K562 (cell line): ENCODE results near the gene ELL3.

Experiments
- CTCF ChIP-seq, 3 experiments: IDR thresholded peaks in 2 of 3; conservative IDR thresholded peaks in 1 of 3; 2 replicates each; pipeline ENCODE4 v1.5.1; 2011 to 2012; ENCODE audit warnings: low read length in 3 of 3, mild to moderate bottlenecking in 3 of 3, control low read depth in 2 of 3, improper control_type of control experiment in 1 of 3, inconsistent platforms in 1 of 3, low read depth in 1 of 3, mixed read lengths in 1 of 3, moderate library complexity in 1 of 3; ENCODE audit not compliant: insufficient read depth in 2 of 3
- ETS2 ChIP-seq: IDR thresholded peaks from 2 replicates; pipeline ENCODE4 v1.6.1; 2016; ENCODE audit warnings: borderline replicate concordance, missing genetic modification characterization, mild to moderate bottlenecking, moderate library complexity, missing compliant biosample characterization; ENCODE audit not compliant: poor library complexity, severe bottlenecking
- ETV6 ChIP-seq, 3 experiments: fragments of 150-350 bp in 1 of 3; sonication (generic) in 1 of 3; formaldehyde crosslinking in 1 of 3; IDR thresholded peaks; 2 replicates each; pipeline versions ENCODE4 v1.6.1 to v1.8.0; 2014 to 2022; ENCODE audit warnings: borderline replicate concordance in 2 of 3, low read depth in 2 of 3, antibody characterized with exemption in 1 of 3, low read length in 1 of 3, mild to moderate bottlenecking in 1 of 3, missing genetic modification reagents in 1 of 3
- MAFK ChIP-seq: IDR thresholded peaks from 2 replicates; pipeline ENCODE4 v1.6.1; 2011; ENCODE audit warnings: low read length, improper control_type of control experiment
- MYNN ChIP-seq, 2 experiments: sonication (generic); formaldehyde crosslinking in 1 of 2; IDR thresholded peaks; 2 replicates each; pipeline versions ENCODE4 v1.5.0 to v1.6.1; 2016 to 2020; ENCODE audit warnings: antibody characterized with exemption in 1 of 2, missing genetic modification reagents in 1 of 2
- RAD21 ChIP-seq, 2 experiments: fragments of 250-450 bp in 1 of 2; fragments of 450-650 bp in 1 of 2; sonication (Bioruptor Pico) in 1 of 2; formaldehyde crosslinking in 1 of 2; IDR thresholded peaks in 1 of 2; conservative IDR thresholded peaks in 1 of 2; 2 replicates each; pipeline versions ENCODE4 v1.4.0 to v1.8.0; 2020 to 2022; ENCODE audit warnings: mild to moderate bottlenecking in 2 of 2, moderate library complexity in 1 of 2
- RHOXF2B ChIP-seq: fragments of 250-450 bp; sonication (Bioruptor Pico); conservative IDR thresholded peaks from 2 replicates; pipeline ENCODE4 v1.5.1; 2021
- TARDBP ChIP-seq: fragments of 450-650 bp; IDR thresholded peaks from 2 replicates; pipeline ENCODE4 v1.6.1; 2016
- TCF7 ChIP-seq: sonication (generic); IDR thresholded peaks from 2 replicates; pipeline ENCODE4 v1.6.1; 2016; ENCODE audit warnings: antibody characterized with exemption, borderline replicate concordance
- TEAD2 ChIP-seq: fragments of 450-650 bp; IDR thresholded peaks from 2 replicates; pipeline ENCODE4 v1.6.1; 2016; ENCODE audit warnings: missing genetic modification characterization, control low read depth, missing compliant biosample characterization
- U2AF2 ChIP-seq: fragments of 200-400 bp; formaldehyde crosslinking; optimal IDR thresholded peaks from 2 replicates; pipeline ENCODE3; 2017; ENCODE audit warnings: low read depth, mild to moderate bottlenecking, low read length
- ZSCAN29 ChIP-seq: fragments of 450-650 bp; IDR thresholded peaks from 2 replicates; pipeline ENCODE4 v1.6.1; 2017
- TF ChIP-seq, protein P1 (sequence below), 2 experiments: fragments of 450-650 bp; formaldehyde crosslinking in 1 of 2; IDR thresholded peaks; 2 replicates each; pipeline versions ENCODE4 v1.4.0 to v1.6.1; 2014 to 2020; ENCODE audit warnings: mild to moderate bottlenecking in 2 of 2, borderline replicate concordance in 1 of 2, low read depth in 1 of 2
- TF ChIP-seq, protein P2 (sequence below), 2 experiments: IDR thresholded peaks; 2 replicates each; pipeline ENCODE4 v1.6.1; 2011; ENCODE audit warnings: borderline replicate concordance in 1 of 2, control low read depth in 1 of 2, low read depth in 1 of 2, low read length in 1 of 2, mild to moderate bottlenecking in 1 of 2, mixed read lengths in 1 of 2, moderate library complexity in 1 of 2; ENCODE audit not compliant: insufficient read depth in 1 of 2, insufficient read length in 1 of 2, poor library complexity in 1 of 2, severe bottlenecking in 1 of 2; ENCODE audit errors: extremely low read depth in 1 of 2

DNA sequence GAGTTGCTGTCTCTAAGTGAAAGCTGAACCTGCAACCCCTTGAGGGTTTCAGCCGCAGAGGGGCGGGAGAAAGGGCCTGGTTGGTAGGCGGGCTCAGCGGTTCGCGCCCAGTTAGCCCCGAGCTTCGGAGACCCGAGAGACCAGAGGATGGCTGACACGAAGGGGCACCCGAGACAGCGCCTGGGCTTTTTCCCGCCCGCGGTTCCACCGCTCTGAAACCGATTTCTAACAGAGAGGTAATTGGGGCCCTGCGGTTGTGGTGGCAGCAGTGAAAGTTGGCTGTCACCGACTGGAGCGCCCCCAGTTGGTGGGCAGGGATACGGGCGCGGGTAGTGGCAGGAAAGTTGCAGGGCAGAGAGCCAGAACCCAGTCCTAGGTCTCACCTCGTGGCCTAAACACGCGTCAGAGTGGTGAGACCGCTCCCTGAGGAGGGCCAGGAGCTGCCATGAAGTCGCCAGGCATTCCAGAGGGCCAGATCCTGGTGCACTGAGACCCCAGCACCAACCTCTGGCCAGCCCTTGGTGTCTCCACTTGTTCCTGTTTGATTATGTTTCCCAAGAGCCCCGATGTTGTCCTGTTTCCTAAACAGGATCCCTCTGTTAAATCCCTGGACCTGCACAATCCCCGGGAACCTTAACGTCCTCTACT lies 625 bp upstream of the ELL3 start:
- TF ChIP-seq RAD21 (CRISPR knock-in tag; conservative IDR thresholded peaks at IDR 0.05 in 1 of 2, IDR thresholded peaks at IDR 0.05 in 1 of 2) = no peak
- TF ChIP-seq, protein P1, sequence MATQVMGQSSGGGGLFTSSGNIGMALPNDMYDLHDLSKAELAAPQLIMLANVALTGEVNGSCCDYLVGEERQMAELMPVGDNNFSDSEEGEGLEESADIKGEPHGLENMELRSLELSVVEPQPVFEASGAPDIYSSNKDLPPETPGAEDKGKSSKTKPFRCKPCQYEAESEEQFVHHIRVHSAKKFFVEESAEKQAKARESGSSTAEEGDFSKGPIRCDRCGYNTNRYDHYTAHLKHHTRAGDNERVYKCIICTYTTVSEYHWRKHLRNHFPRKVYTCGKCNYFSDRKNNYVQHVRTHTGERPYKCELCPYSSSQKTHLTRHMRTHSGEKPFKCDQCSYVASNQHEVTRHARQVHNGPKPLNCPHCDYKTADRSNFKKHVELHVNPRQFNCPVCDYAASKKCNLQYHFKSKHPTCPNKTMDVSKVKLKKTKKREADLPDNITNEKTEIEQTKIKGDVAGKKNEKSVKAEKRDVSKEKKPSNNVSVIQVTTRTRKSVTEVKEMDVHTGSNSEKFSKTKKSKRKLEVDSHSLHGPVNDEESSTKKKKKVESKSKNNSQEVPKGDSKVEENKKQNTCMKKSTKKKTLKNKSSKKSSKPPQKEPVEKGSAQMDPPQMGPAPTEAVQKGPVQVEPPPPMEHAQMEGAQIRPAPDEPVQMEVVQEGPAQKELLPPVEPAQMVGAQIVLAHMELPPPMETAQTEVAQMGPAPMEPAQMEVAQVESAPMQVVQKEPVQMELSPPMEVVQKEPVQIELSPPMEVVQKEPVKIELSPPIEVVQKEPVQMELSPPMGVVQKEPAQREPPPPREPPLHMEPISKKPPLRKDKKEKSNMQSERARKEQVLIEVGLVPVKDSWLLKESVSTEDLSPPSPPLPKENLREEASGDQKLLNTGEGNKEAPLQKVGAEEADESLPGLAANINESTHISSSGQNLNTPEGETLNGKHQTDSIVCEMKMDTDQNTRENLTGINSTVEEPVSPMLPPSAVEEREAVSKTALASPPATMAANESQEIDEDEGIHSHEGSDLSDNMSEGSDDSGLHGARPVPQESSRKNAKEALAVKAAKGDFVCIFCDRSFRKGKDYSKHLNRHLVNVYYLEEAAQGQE (IDR thresholded peaks at IDR 0.05; ENCODE audit: borderline replicate concordance) = no peak
- TF ChIP-seq, protein P1 (CRISPR knock-in tag; IDR thresholded peaks at IDR 0.05; ENCODE audit: low read depth) = no peak
- TF ChIP-seq ETS2 = no peak
- no peak for TF ChIP-seq TCF7
- no peak for TF ChIP-seq U2AF2
- TF ChIP-seq MYNN (IDR thresholded peaks at IDR 0.05) = no peak
- no peak for TF ChIP-seq MYNN (CRISPR knock-in tag; IDR thresholded peaks at IDR 0.05)
- TF ChIP-seq TARDBP = no peak
- peak; percentile 39 to 61 (median 41); a peak in 5 of 6 replicates for TF ChIP-seq CTCF (IDR thresholded peaks at IDR 0.05 in 2 of 3, conservative IDR thresholded peaks at IDR 0.05 in 1 of 3; ENCODE audit: insufficient read depth in 2 of 3, low read depth in 1 of 3, low read length in 3 of 3)
- no peak for TF ChIP-seq ETV6 (IDR thresholded peaks at IDR 0.05; ENCODE audit: borderline replicate concordance in 1 of 2, low read depth in 2 of 2, low read length in 1 of 2)
- no peak for TF ChIP-seq ETV6 (CRISPR knock-in tag; IDR thresholded peaks at IDR 0.05; ENCODE audit: borderline replicate concordance)
- no peak for TF ChIP-seq MAFK
- TF ChIP-seq RHOXF2B (CRISPR knock-in tag) = no peak
- no peak for TF ChIP-seq TEAD2 (tag)
- TF ChIP-seq ZSCAN29 = no peak
- TF ChIP-seq, protein P2, sequence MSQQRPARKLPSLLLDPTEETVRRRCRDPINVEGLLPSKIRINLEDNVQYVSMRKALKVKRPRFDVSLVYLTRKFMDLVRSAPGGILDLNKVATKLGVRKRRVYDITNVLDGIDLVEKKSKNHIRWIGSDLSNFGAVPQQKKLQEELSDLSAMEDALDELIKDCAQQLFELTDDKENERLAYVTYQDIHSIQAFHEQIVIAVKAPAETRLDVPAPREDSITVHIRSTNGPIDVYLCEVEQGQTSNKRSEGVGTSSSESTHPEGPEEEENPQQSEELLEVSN (IDR thresholded peaks at IDR 0.05; ENCODE audit: borderline replicate concordance in 1 of 2, extremely low read depth in 1 of 2, insufficient read depth in 1 of 2, insufficient read length in 1 of 2, low read depth in 1 of 2, low read length in 1 of 2, poor library complexity in 1 of 2, severe bottlenecking in 1 of 2) = peak; percentile 23 to 81
